IMR-90 (cell line): ENCODE measurements around the gene KMT5C. TPM values are rescaled to one million over a fixed set of nuclear protein-coding genes. Genes with fewer than 3 reads are reported as not detected.

Source experiments
- ATAC-seq: fragments of 200-7000 bp; cut with Tn5 transposase; 2 replicates; pipeline ENCODE4 v1.9.1; 2020; ENCODE audit warnings: low read depth, mild to moderate bottlenecking, moderate library complexity
- BruUV-seq: library from RNA; stranded (reverse); fragments of 400-500 nt; replicated peaks from 2 replicates; lab custom pipeline; 2021; lab: Mats Ljungman, UMichigan
- CTCF ChIA-PET: fragments of 300-600 bp; formaldehyde crosslinking; extraction: SDS; loops from one replicate; lab custom pipeline; 2021; ENCODE audit warnings: antibody characterized with exemption; lab: Yijun Ruan, JAX
- POLR2A ChIA-PET: fragments of 300-600 bp; sonication (Branson Sonifier 250); formaldehyde crosslinking; loops from one replicate; lab custom pipeline; 2022; ENCODE audit warnings: antibody characterized with exemption; ENCODE audit not compliant: unreplicated experiment; lab: Charles Lee
- DNase-seq: peaks from one replicate; pipeline ENCODE4 v3.0.0; 2013
- H2AFZ ChIP-seq: replicated peaks from 2 replicates; pipeline ENCODE3; 2013; ENCODE audit warnings: low read length, mild to moderate bottlenecking; ENCODE audit not compliant: poor library complexity
- H2AK5ac ChIP-seq: 2 replicates; pipeline ENCODE4 v1.6.1; 2013; ENCODE audit warnings: low read depth, low read length, inconsistent platforms
- H2AK9ac ChIP-seq: replicated peaks from 2 replicates; pipeline ENCODE3; 2013; ENCODE audit warnings: mild to moderate bottlenecking, low read depth, low read length, moderate library complexity; ENCODE audit not compliant: poor library complexity
- H2BK120ac ChIP-seq: 2 replicates; pipeline ENCODE4 v1.6.1; 2013; ENCODE audit warnings: low read depth, low read length, inconsistent platforms
- H2BK15ac ChIP-seq: 3 replicates; pipeline ENCODE4 v1.6.1; 2013; ENCODE audit warnings: low read depth, low read length, inconsistent platforms
- H2BK20ac ChIP-seq: 2 replicates; pipeline ENCODE4 v1.6.1; 2013; ENCODE audit warnings: low read depth, mild to moderate bottlenecking, inconsistent platforms, low read length, moderate library complexity
- H2BK5ac ChIP-seq: 2 replicates; pipeline ENCODE4 v1.6.1; 2013; ENCODE audit warnings: mild to moderate bottlenecking, low read depth, low read length, inconsistent platforms; ENCODE audit not compliant: poor library complexity, severe bottlenecking
- H3K14ac ChIP-seq: replicated peaks from 2 replicates; pipeline ENCODE4 v1.6.1; 2013; ENCODE audit warnings: low read depth, low read length, inconsistent platforms
- H3K18ac ChIP-seq: 2 replicates; pipeline ENCODE4 v1.6.1; 2013; ENCODE audit warnings: low read depth, low read length, control low read depth
- H3K23ac ChIP-seq: 2 replicates; pipeline ENCODE4 v1.6.1; 2013; ENCODE audit warnings: low read depth, low read length, inconsistent platforms
- H3K27ac ChIP-seq: 2 replicates; pipeline ENCODE4 v1.5.1; 2013; ENCODE audit warnings: mild to moderate bottlenecking, control low read depth, low read length; ENCODE audit not compliant: insufficient read depth
- H3K27me3 ChIP-seq: 2 replicates; pipeline ENCODE4 v1.6.1; 2013; ENCODE audit warnings: low read length; ENCODE audit not compliant: control insufficient read depth, insufficient read depth
- H3K36me3 ChIP-seq: 2 replicates; pipeline ENCODE4 v1.6.1; 2013; ENCODE audit warnings: low read length, mixed read lengths; ENCODE audit not compliant: control insufficient read depth, insufficient read depth
- H3K4ac ChIP-seq: 2 replicates; pipeline ENCODE4 v1.6.1; 2013; ENCODE audit warnings: low read depth, low read length, inconsistent platforms
- H3K4me1 ChIP-seq: 2 replicates; pipeline ENCODE4 v1.6.1; 2013; ENCODE audit warnings: low read length, mixed read lengths; ENCODE audit not compliant: control insufficient read depth, insufficient read depth
- H3K4me2 ChIP-seq: 2 replicates; pipeline ENCODE4 v1.6.1; 2013; ENCODE audit warnings: low read depth, mild to moderate bottlenecking, control low read depth, low read length, moderate library complexity
- H3K4me3 ChIP-seq: 2 replicates; pipeline ENCODE4 v1.5.1; 2013; ENCODE audit warnings: low read depth, mild to moderate bottlenecking, control low read depth, low read length, moderate library complexity; ENCODE audit not compliant: insufficient read depth
- H3K56ac ChIP-seq: 2 replicates; pipeline ENCODE4 v1.6.1; 2013; ENCODE audit warnings: low read length, inconsistent platforms; ENCODE audit not compliant: insufficient read depth; ENCODE audit errors: extremely low read depth
- H3K79me1 ChIP-seq, 2 experiments: 2 replicates each; pipeline ENCODE4 v1.6.1; 2013; ENCODE audit warnings: low read length in 2 of 2, inconsistent platforms in 1 of 2, low read depth in 1 of 2
- H3K9ac ChIP-seq: 2 replicates; pipeline ENCODE4 v1.6.1; 2013; ENCODE audit warnings: low read depth, low read length, control low read depth
- H3K9me1 ChIP-seq: 2 replicates; pipeline ENCODE4 v1.6.1; 2013; ENCODE audit warnings: low read length, inconsistent platforms; ENCODE audit not compliant: insufficient read depth
- H3K9me3 ChIP-seq: 2 replicates; pipeline ENCODE4 v1.6.1; 2013; ENCODE audit warnings: low read length; ENCODE audit not compliant: control insufficient read depth, insufficient read depth
- H4K20me1 ChIP-seq: 2 replicates; pipeline ENCODE4 v1.6.1; 2013; ENCODE audit warnings: low read length, inconsistent platforms; ENCODE audit not compliant: insufficient read depth
- H4K5ac ChIP-seq: 2 replicates; pipeline ENCODE4 v1.6.1; 2013; ENCODE audit warnings: mild to moderate bottlenecking, low read depth, low read length, control low read depth
- H4K8ac ChIP-seq, 2 experiments: 2 replicates each; pipeline ENCODE4 v1.6.1; 2013; ENCODE audit warnings: low read depth in 2 of 2, low read length in 2 of 2, control low read depth in 1 of 2, inconsistent platforms in 1 of 2
- H4K91ac ChIP-seq: 2 replicates; pipeline ENCODE4 v1.6.1; 2013; ENCODE audit warnings: low read depth, low read length, inconsistent platforms; ENCODE audit not compliant: insufficient read depth
- BHLHE40 ChIP-seq: fragments of 150-350 bp; IDR thresholded peaks from 2 replicates; pipeline ENCODE4 v1.6.1; 2016; ENCODE audit warnings: mild to moderate bottlenecking, low read depth, low read length
- CEBPB ChIP-seq: IDR thresholded peaks from 2 replicates; pipeline ENCODE4 v1.6.1; 2012; ENCODE audit warnings: low read depth, low read length, improper control_type of control experiment
- CHD1 ChIP-seq: IDR thresholded peaks from 2 replicates; pipeline ENCODE4 v1.6.1; 2012; ENCODE audit warnings: low read depth, low read length, improper control_type of control experiment
- MAFK ChIP-seq: IDR thresholded peaks from 2 replicates; pipeline ENCODE4 v1.6.1; 2012; ENCODE audit warnings: low read depth, low read length, improper control_type of control experiment
- MAZ ChIP-seq: IDR thresholded peaks from 2 replicates; pipeline ENCODE4 v1.6.1; 2012; ENCODE audit warnings: low read depth, mild to moderate bottlenecking, low read length, improper control_type of control experiment, moderate library complexity, borderline replicate concordance
- MXI1 ChIP-seq: IDR thresholded peaks from 2 replicates; pipeline ENCODE4 v1.6.1; 2012; ENCODE audit warnings: low read depth, mild to moderate bottlenecking, low read length, moderate library complexity, borderline replicate concordance
- NFE2L2 ChIP-seq: fragments of 150-350 bp; IDR thresholded peaks from 2 replicates; pipeline ENCODE4 v1.6.1; 2016; ENCODE audit warnings: low read depth, mild to moderate bottlenecking, low read length
- RAD21 ChIP-seq: IDR thresholded peaks from 2 replicates; pipeline ENCODE4 v1.6.1; 2012; ENCODE audit warnings: low read length, improper control_type of control experiment
- RCOR1 ChIP-seq: IDR thresholded peaks from 2 replicates; pipeline ENCODE4 v1.6.1; 2012; ENCODE audit warnings: mild to moderate bottlenecking, low read length, improper control_type of control experiment; ENCODE audit not compliant: insufficient replicate concordance
- SMC3 ChIP-seq: fragments of 150-350 bp; IDR thresholded peaks from 2 replicates; pipeline ENCODE4 v1.6.1; 2016; ENCODE audit warnings: low read depth, mild to moderate bottlenecking, antibody characterized with exemption, low read length, moderate library complexity
- WGBS, 2 experiments: methylation state at CpG; one replicate each; pipeline versions ENCODE4 v1.1.5 to v1.1.7; 2013; ENCODE audit warnings: missing lambda C conversion rate in 2 of 2; ENCODE audit not compliant: insufficient read length in 1 of 2; ENCODE audit errors: extremely low coverage in 2 of 2; 5-methylcytosine and 5-hydroxymethylcytosine counted together
- dilution Hi-C: fragments of 300-500 bp; cut with HindIII; formaldehyde crosslinking; loops from one replicate; pipeline ENCODE4 v1.14.3; 2018; ENCODE audit warnings: low sequenced_read_pairs; ENCODE audit not compliant: unreplicated experiment
- in situ Hi-C: fragments of 300-500 bp; cut with MboI; formaldehyde crosslinking; loops from 3 replicates; pipeline ENCODE4 v1.14.3; 2019; ENCODE audit warnings: low sequenced_read_pairs, inconsistent platforms, mixed read lengths
- intact Hi-C: fragments of 100-400 bp; cut with micrococcal nuclease; formaldehyde crosslinking; loops from 2 replicates; pipeline ENCODE4 v1.10.0; 2022
- polyA plus RNA-seq, 3 experiments: library from polyadenylated mRNA; depleted of rRNA; stranded (reverse); fragments of >200 nt; gene quantifications; 2 replicates each; pipeline ENCODE4 v1.2.3, GENCODE V29; 2012; ENCODE audit warnings: low replicate concordance in 1 of 3
- total RNA-seq: library from RNA; depleted of rRNA; stranded (reverse); fragments of >200 nt; gene quantifications from 2 replicates; pipeline ENCODE4 v1.2.3, GENCODE V29; 2012
- TF ChIP-seq, protein P1 (sequence below): fragments of 150-350 bp; IDR thresholded peaks from 2 replicates; pipeline ENCODE4 v1.6.1; 2016; ENCODE audit warnings: low read depth, mild to moderate bottlenecking, low read length, moderate library complexity, borderline replicate concordance
- TF ChIP-seq, protein P2 (sequence below): conservative IDR thresholded peaks from 2 replicates; pipeline ENCODE4 v1.5.1; 2012; ENCODE audit warnings: mild to moderate bottlenecking, low read depth, low read length, improper control_type of control experiment
- TF ChIP-seq, protein P3 (sequence below): fragments of 150-350 bp; IDR thresholded peaks from 2 replicates; pipeline ENCODE4 v1.6.1; 2017; ENCODE audit warnings: mild to moderate bottlenecking, antibody characterized with exemption, low read length, low read depth

Gene KMT5C
- total and polyA plus RNA-seq, 2 of the 4 experiments (the other 2 are of a cell fraction), result 1.8 to 5.9 TPM

DNA sequence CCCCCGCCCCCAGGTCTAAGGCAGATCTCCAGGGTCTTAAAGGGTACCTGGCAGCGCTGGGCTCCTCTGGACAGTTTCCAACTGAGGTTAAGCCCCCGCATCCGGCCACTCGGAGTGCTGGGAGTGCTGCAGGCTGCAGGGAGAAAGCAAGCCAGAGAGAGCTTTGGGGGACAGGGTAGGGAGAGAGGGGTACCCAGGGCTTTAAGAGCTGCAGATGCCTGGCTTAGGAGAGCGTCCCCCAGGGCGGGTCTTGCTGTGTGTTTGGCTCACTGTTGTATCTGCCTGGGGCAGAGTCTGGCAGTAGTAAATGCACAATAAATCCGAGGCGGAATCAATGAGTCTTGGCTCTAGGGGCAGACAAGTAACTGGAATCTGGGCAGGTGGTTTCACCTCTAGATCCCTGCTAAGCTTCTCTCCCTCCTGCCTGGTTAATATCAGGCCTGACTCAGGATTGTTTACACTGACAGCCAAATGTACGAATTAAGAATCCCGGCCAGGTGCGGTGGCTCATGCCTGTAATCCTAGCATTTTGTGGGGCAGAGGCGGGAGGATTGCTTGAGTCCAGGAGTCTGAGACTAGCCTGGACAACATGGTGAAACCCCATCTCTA is 15.6 kb downstream of the KMT5C start:
- no peak overlapping the region for H4K91ac ChIP-seq
- no peak overlapping the region for H3K18ac ChIP-seq
- ATAC-seq, result no peak
- H3K27me3 ChIP-seq, result peaks cover 43% of the 10 kb centered on the region
- POLR2A ChIA-PET, result no interaction called here
- H2BK5ac ChIP-seq, result no peak overlapping the region
- in situ Hi-C loops (no loop called here), intact Hi-C loops (no loop called here), dilution Hi-C loops (no loop called here)
- 55% methylated on average over 5 of the region's 13 CpGs; no CpG with 5 or more reads in 1 of the 2 experiments for WGBS, 2 experiments
- H3K27ac ChIP-seq, result no peak overlapping the region
- H3K36me3 ChIP-seq, result no peaks in the 10 kb centered on the region
- H3K4me1 ChIP-seq, result peaks cover 5% of the 10 kb centered on the region; the same call in 1 of the 2 replicates
- no peak overlapping the region for H3K4me2 ChIP-seq
- no peak overlapping the region for H2AFZ ChIP-seq
- no peaks in the 10 kb centered on the region for H3K9me3 ChIP-seq
- DNase-seq, result no peak
- H4K8ac ChIP-seq, result no peak overlapping the region
- no peak overlapping the region for H2BK20ac ChIP-seq
- H3K9me1 ChIP-seq, result no peaks in the 10 kb centered on the region
- H3K79me1 ChIP-seq, result no peaks in the 10 kb centered on the region
- CTCF ChIA-PET, result no interaction called here
- peak overlapping the region; percentile 23 for H2AK9ac ChIP-seq
- H2BK120ac ChIP-seq, result no peak overlapping the region
- no peak overlapping the region for H3K4me3 ChIP-seq
- no peak overlapping the region for H3K23ac ChIP-seq
- no peak overlapping the region for H3K56ac ChIP-seq
- H3K14ac ChIP-seq, result no peak overlapping the region
- H4K5ac ChIP-seq, result no peak overlapping the region
- peaks cover 7% of the 10 kb centered on the region; the same call in 1 of the 2 replicates for H4K20me1 ChIP-seq
- BruUV-seq, result no TSS peak
- no peak overlapping the region for H2BK15ac ChIP-seq
- H3K4ac ChIP-seq, result no peak overlapping the region
- H3K9ac ChIP-seq, result no peak overlapping the region
- TF ChIP-seq MAFK (no peak), MXI1 (no peak), BHLHE40 (no peak), RAD21 (no peak), CEBPB (no peak), SMC3 (no peak), MAZ (no peak), RCOR1 (no peak), NFE2L2 (no peak), CHD1 (no peak)
- TF ChIP-seq, protein P1, sequence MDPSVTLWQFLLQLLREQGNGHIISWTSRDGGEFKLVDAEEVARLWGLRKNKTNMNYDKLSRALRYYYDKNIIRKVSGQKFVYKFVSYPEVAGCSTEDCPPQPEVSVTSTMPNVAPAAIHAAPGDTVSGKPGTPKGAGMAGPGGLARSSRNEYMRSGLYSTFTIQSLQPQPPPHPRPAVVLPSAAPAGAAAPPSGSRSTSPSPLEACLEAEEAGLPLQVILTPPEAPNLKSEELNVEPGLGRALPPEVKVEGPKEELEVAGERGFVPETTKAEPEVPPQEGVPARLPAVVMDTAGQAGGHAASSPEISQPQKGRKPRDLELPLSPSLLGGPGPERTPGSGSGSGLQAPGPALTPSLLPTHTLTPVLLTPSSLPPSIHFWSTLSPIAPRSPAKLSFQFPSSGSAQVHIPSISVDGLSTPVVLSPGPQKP, result no peak
- TF ChIP-seq, protein P2, sequence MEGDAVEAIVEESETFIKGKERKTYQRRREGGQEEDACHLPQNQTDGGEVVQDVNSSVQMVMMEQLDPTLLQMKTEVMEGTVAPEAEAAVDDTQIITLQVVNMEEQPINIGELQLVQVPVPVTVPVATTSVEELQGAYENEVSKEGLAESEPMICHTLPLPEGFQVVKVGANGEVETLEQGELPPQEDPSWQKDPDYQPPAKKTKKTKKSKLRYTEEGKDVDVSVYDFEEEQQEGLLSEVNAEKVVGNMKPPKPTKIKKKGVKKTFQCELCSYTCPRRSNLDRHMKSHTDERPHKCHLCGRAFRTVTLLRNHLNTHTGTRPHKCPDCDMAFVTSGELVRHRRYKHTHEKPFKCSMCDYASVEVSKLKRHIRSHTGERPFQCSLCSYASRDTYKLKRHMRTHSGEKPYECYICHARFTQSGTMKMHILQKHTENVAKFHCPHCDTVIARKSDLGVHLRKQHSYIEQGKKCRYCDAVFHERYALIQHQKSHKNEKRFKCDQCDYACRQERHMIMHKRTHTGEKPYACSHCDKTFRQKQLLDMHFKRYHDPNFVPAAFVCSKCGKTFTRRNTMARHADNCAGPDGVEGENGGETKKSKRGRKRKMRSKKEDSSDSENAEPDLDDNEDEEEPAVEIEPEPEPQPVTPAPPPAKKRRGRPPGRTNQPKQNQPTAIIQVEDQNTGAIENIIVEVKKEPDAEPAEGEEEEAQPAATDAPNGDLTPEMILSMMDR, result no peak
- TF ChIP-seq, protein P3, sequence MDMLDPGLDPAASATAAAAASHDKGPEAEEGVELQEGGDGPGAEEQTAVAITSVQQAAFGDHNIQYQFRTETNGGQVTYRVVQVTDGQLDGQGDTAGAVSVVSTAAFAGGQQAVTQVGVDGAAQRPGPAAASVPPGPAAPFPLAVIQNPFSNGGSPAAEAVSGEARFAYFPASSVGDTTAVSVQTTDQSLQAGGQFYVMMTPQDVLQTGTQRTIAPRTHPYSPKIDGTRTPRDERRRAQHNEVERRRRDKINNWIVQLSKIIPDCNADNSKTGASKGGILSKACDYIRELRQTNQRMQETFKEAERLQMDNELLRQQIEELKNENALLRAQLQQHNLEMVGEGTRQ, result no peak
- no peak overlapping the region for H2AK5ac ChIP-seq
